Right atrium auricular region (tissue), 2 donors: ENCODE results near the gene UBE2N. TPM values are rescaled to one million over a fixed set of nuclear protein-coding genes. Genes with fewer than 3 reads are reported as not detected.

Experiments
- DNase-seq: peaks from one replicate; pipeline ENCODE4 v3.0.0-alpha.2; 2019; ENCODE audit warnings: low spot score
- H3K27ac ChIP-seq, 2 donors: fragments of 200-600 bp; sonication (generic); 1 replicate in 1 of 2; 2 replicates in 1 of 2; pipeline ENCODE4 v1.5.1; 2016 to 2019
- H3K27me3 ChIP-seq, 2 donors: fragments of 200-600 bp; sonication (generic); one replicate each; pipeline versions ENCODE4 v1.5.1 to v1.6.0; 2017 to 2019
- H3K36me3 ChIP-seq: fragments of 200-600 bp; sonication (generic); one replicate; pipeline ENCODE4 v1.5.1; 2016
- H3K4me1 ChIP-seq, 2 donors: fragments of 200-600 bp; sonication (generic); one replicate each; pipeline versions ENCODE4 v1.5.1 to v1.6.0; 2017 to 2019
- H3K4me3 ChIP-seq, 2 donors: fragments of 200-600 bp; sonication (generic); 1 replicate in 1 of 2; 2 replicates in 1 of 2; pipeline ENCODE4 v1.5.1; 2017 to 2019; ENCODE audit warnings: mild to moderate bottlenecking in 1 of 2, moderate library complexity in 1 of 2
- H3K9me3 ChIP-seq, 2 donors: fragments of 200-600 bp; sonication (generic); one replicate each; pipeline ENCODE4 v1.5.1; 2019
- CTCF ChIP-seq, 2 donors: fragments of 200-600 bp; sonication (generic); IDR thresholded peaks; one replicate each; pipeline ENCODE4 v1.5.1; 2019; ENCODE audit warnings: antibody characterized with exemption in 2 of 2
- total RNA-seq, 2 donors: library from RNA; depleted of rRNA; stranded (reverse); fragments of >200 nt; gene quantifications; one replicate each; pipeline ENCODE4 v1.1.0, GENCODE V29; 2016

Gene UBE2N
- total RNA-seq, 2 donors from 2014 or later, result 30.2 to 41.5 TPM

- no peaks in the 10 kb centered on the region for H3K4me1 ChIP-seq
- no peak for DNase-seq
Observed at GRCh38 chr12:93451423-93452158, 9.8 kb upstream of the UBE2N start.

GRCh38 chr12:93449277-93449676 lies 7.5 kb upstream of the UBE2N start:
- no peak overlapping the region for H3K27ac ChIP-seq
- no peaks in the 10 kb centered on the region for H3K36me3 ChIP-seq
- no peaks in the 10 kb centered on the region for H3K4me1 ChIP-seq
- no peaks in the 10 kb centered on the region for H3K27me3 ChIP-seq
- no peaks in the 10 kb centered on the region for H3K9me3 ChIP-seq
- no peak for TF ChIP-seq CTCF (IDR thresholded peaks at IDR 0.05)
- H3K4me3 ChIP-seq, result no peak overlapping the region
- no peak for DNase-seq

More at GRCh38 chr12:93451423-93452158, 9.8 kb upstream of the UBE2N start:
- Histone ChIP-seq H3K9me3 (no peaks in the 10 kb centered on the region), H3K27ac (no peak overlapping the region), H3K36me3 (no peaks in the 10 kb centered on the region), H3K27me3 (no peaks in the 10 kb centered on the region), H3K4me3 (no peak overlapping the region)
- no peak for TF ChIP-seq CTCF (IDR thresholded peaks at IDR 0.05)

- H3K9me3 ChIP-seq, result no peaks in the 10 kb centered on the region
- H3K36me3 ChIP-seq, result no peaks in the 10 kb centered on the region
- DNase-seq, result no peak
- no peak overlapping the region for H3K4me3 ChIP-seq
- TF ChIP-seq CTCF (IDR thresholded peaks at IDR 0.05), result no peak
- no peaks in the 10 kb centered on the region for H3K27me3 ChIP-seq
- H3K27ac ChIP-seq, result no peak overlapping the region
- no peaks in the 10 kb centered on the region for H3K4me1 ChIP-seq
Observed at GRCh38 chr12:93448796-93449195, 7.0 kb upstream of the UBE2N start.

GRCh38 chr12:93447555-93448290 lies 6.0 kb upstream of the UBE2N start:
- no peak for DNase-seq
- no peak overlapping the region for H3K4me3 ChIP-seq
- no peak overlapping the region for H3K27ac ChIP-seq
- H3K9me3 ChIP-seq, result no peaks in the 10 kb centered on the region
- H3K27me3 ChIP-seq, result no peaks in the 10 kb centered on the region
- no peak for TF ChIP-seq CTCF (IDR thresholded peaks at IDR 0.05)
- H3K4me1 ChIP-seq, result peaks cover 0 to 2% of the 10 kb centered on the region in 2 donors
- H3K36me3 ChIP-seq, result no peaks in the 10 kb centered on the region

GRCh38 chr12:93443576-93443975 lies 1.8 kb upstream of the UBE2N start:
- Histone ChIP-seq H3K27me3 (no peaks in the 10 kb centered on the region), H3K4me1 (peaks cover 0 to 29% of the 10 kb centered on the region in 2 donors), H3K9me3 (no peaks in the 10 kb centered on the region), H3K27ac (no peak overlapping the region), H3K4me3 (no peak overlapping the region), H3K36me3 (no peaks in the 10 kb centered on the region)
- TF ChIP-seq CTCF (IDR thresholded peaks at IDR 0.05), result no peak
- no peak for DNase-seq
